ENCODE measurements around the gene CHMP4A. TPM values are rescaled to one million over a fixed set of nuclear protein-coding genes. Genes with fewer than 3 reads are reported as not detected.
A peak's percentile ranks its signal among the peaks of the same experiment; 100 is the strongest.

The CHMP4A gene
- total and polyA plus RNA-seq, 2 of the 13 experiments (the other 11 are each of a cell fraction or from before 2014, with no cell fraction given): 83.6 to 113 TPM

GRCh38 chr14:24160850-24161804 is 52.2 kb downstream of the CHMP4A start, which contains the start of gene IRF9 (continued):
- peak; percentile 94 for TF ChIP-seq HIC2 (CRISPR knock-in tag; IDR thresholded peaks at IDR 0.05; ENCODE audit: low read depth)
- TF ChIP-seq BRD4 (CRISPR knock-in tag; IDR thresholded peaks at IDR 0.05): no peak; the same call in 1 of the 2 replicates
- TF ChIP-seq BCL6 (CRISPR knock-in tag; IDR thresholded peaks at IDR 0.05): peak; percentile 92
- no peak for TF ChIP-seq NFE2L1 (CRISPR knock-in tag; IDR thresholded peaks at IDR 0.05; ENCODE audit: borderline replicate concordance)
- TF ChIP-seq CENPX (CRISPR knock-in tag; IDR thresholded peaks at IDR 0.05): no peak
- TF ChIP-seq KLF9 (CRISPR knock-in tag; IDR thresholded peaks at IDR 0.05; ENCODE audit: low read depth): peak; percentile 98
- peak; percentile 99 for TF ChIP-seq ZBTB25 (CRISPR knock-in tag; IDR thresholded peaks at IDR 0.05)
- TF ChIP-seq RARA (CRISPR knock-in tag; IDR thresholded peaks at IDR 0.05): peak; percentile 99
- TF ChIP-seq, protein P1, sequence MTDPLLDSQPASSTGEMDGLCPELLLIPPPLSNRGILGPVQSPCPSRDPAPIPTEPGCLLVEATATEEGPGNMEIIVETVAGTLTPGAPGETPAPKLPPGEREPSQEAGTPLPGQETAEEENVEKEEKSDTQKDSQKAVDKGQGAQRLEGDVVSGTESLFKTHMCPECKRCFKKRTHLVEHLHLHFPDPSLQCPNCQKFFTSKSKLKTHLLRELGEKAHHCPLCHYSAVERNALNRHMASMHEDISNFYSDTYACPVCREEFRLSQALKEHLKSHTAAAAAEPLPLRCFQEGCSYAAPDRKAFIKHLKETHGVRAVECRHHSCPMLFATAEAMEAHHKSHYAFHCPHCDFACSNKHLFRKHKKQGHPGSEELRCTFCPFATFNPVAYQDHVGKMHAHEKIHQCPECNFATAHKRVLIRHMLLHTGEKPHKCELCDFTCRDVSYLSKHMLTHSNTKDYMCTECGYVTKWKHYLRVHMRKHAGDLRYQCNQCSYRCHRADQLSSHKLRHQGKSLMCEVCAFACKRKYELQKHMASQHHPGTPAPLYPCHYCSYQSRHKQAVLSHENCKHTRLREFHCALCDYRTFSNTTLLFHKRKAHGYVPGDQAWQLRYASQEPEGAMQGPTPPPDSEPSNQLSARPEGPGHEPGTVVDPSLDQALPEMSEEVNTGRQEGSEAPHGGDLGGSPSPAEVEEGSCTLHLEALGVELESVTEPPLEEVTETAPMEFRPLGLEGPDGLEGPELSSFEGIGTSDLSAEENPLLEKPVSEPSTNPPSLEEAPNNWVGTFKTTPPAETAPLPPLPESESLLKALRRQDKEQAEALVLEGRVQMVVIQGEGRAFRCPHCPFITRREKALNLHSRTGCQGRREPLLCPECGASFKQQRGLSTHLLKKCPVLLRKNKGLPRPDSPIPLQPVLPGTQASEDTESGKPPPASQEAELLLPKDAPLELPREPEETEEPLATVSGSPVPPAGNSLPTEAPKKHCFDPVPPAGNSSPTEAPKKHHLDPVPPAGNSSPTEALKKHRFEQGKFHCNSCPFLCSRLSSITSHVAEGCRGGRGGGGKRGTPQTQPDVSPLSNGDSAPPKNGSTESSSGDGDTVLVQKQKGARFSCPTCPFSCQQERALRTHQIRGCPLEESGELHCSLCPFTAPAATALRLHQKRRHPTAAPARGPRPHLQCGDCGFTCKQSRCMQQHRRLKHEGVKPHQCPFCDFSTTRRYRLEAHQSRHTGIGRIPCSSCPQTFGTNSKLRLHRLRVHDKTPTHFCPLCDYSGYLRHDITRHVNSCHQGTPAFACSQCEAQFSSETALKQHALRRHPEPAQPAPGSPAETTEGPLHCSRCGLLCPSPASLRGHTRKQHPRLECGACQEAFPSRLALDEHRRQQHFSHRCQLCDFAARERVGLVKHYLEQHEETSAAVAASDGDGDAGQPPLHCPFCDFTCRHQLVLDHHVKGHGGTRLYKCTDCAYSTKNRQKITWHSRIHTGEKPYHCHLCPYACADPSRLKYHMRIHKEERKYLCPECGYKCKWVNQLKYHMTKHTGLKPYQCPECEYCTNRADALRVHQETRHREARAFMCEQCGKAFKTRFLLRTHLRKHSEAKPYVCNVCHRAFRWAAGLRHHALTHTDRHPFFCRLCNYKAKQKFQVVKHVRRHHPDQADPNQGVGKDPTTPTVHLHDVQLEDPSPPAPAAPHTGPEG (CRISPR knock-in tag; IDR thresholded peaks at IDR 0.05): peak; percentile 95
- peak; percentile 99; the same call in 1 of the 2 replicates for TF ChIP-seq ZNF451 (CRISPR knock-in tag; IDR thresholded peaks at IDR 0.05)
- TF ChIP-seq ZNF3 (CRISPR knock-in tag; IDR thresholded peaks at IDR 0.05): peak; percentile 73; the same call in 1 of the 2 replicates
- no peak for TF ChIP-seq ZNF790 (CRISPR knock-in tag; IDR thresholded peaks at IDR 0.05; ENCODE audit: borderline replicate concordance)
- peak; percentile 96 for TF ChIP-seq ZNF574 (CRISPR knock-in tag; IDR thresholded peaks at IDR 0.05)
- peak; percentile 94 for TF ChIP-seq ZBTB38 (CRISPR knock-in tag; IDR thresholded peaks at IDR 0.05)
- TF ChIP-seq RELA (CRISPR knock-in tag; IDR thresholded peaks at IDR 0.05): peak; percentile 98
- TF ChIP-seq ZNF570 (CRISPR knock-in tag; IDR thresholded peaks at IDR 0.05; ENCODE audit: borderline replicate concordance): no peak
- peak; percentile 99 for TF ChIP-seq ZNF550 (CRISPR knock-in tag; IDR thresholded peaks at IDR 0.05; ENCODE audit: borderline replicate concordance)

All from HepG2 (cell line).